Stomach (tissue), 9 donors: ENCODE data around the gene PHKA2. TPM values are rescaled to one million over a fixed set of nuclear protein-coding genes. Genes with fewer than 3 reads are reported as not detected.

Experiments
- DNase-seq, 2 donors: peaks; one replicate each; pipeline versions ENCODE4 v3.0.0 to v3.0.0-alpha.2; 2013 to 2019
- H3K27ac ChIP-seq, 5 donors: fragments of 200-600 bp in 4 of 5; sonication (generic) in 4 of 5; one replicate each; pipeline ENCODE4 v1.5.1; 2013 to 2019; ENCODE audit warnings: mild to moderate bottlenecking in 1 of 5, moderate library complexity in 1 of 5
- H3K27me3 ChIP-seq, 3 donors: fragments of 200-600 bp; sonication (generic); one replicate each; pipeline ENCODE4 v1.5.1; 2017 to 2019; ENCODE audit warnings: mixed run types in 1 of 3
- H3K36me3 ChIP-seq, 4 donors: fragments of 200-600 bp; sonication (generic); 1 replicate in 3 of 4; 2 replicates in 1 of 4; pipeline ENCODE4 v1.5.1; 2016 to 2019
- H3K4me1 ChIP-seq, 4 donors: fragments of 200-600 bp; sonication (generic); one replicate each; pipeline ENCODE4 v1.5.1; 2016 to 2019
- H3K4me3 ChIP-seq, 4 donors: fragments of 200-600 bp; sonication (generic) in 3 of 4; one replicate each; pipeline ENCODE4 v1.5.1; 2016 to 2019; ENCODE audit warnings: mild to moderate bottlenecking in 1 of 4
- H3K9me3 ChIP-seq, 4 donors: fragments of 200-600 bp; sonication (generic); one replicate each; pipeline ENCODE4 v1.5.1; 2016 to 2019
- EP300 ChIP-seq: sonication (generic); formaldehyde crosslinking; IDR thresholded peaks from one replicate; pipeline ENCODE4 v1.6.1; 2017; ENCODE audit warnings: antibody characterized with exemption
- POLR2A ChIP-seq, 4 donors: fragments of 450-650 bp; IDR thresholded peaks; one replicate each; pipeline ENCODE4 v1.6.1; 2016; ENCODE audit warnings: antibody characterized with exemption in 4 of 4, control low read depth in 2 of 4, mild to moderate bottlenecking in 1 of 4, moderate library complexity in 1 of 4
- POLR2AphosphoS5 ChIP-seq, 3 donors: sonication (generic); formaldehyde crosslinking; IDR thresholded peaks; one replicate each; pipeline ENCODE4 v1.6.1; 2016; ENCODE audit warnings: antibody characterized with exemption in 3 of 3
- WGBS, 5 donors: extraction: QIAGEN DNeasy Blood & Tissue Kit in 3 of 5; methylation state at CpG; one replicate each; pipeline versions ENCODE4 v1.1.5 to v1.1.7; 2013 to 2018; 5-methylcytosine and 5-hydroxymethylcytosine counted together
- intact Hi-C: fragments of 100-400 bp; cut with DNase I; formaldehyde crosslinking; loops from one replicate; pipeline ENCODE4 v1.15.1; 2023; ENCODE audit warnings: low total_unique reads
- polyA plus RNA-seq, 3 donors: library from polyadenylated mRNA; stranded (reverse); fragments of 200-250 nt; gene quantifications; one replicate each; pipeline ENCODE4 v1.2.3, GENCODE V29; 2013
- total RNA-seq, 5 donors: library from RNA; depleted of rRNA; stranded (reverse); fragments of >200 nt; gene quantifications; one replicate each; pipeline versions ENCODE4 v1.1.0 to v1.2.3, GENCODE V29; 2014 to 2016
- TF ChIP-seq, protein P1 (sequence below), 7 experiments: fragments of 450-650 bp in 4 of 7; fragments of 200-600 bp in 3 of 7; sonication (generic) in 3 of 7; IDR thresholded peaks; one replicate each; pipeline ENCODE4 v1.5.1; 2016 to 2019; ENCODE audit warnings: antibody characterized with exemption in 7 of 7, control low read depth in 2 of 7, mild to moderate bottlenecking in 1 of 7
- donor health status: healthy with polysubstance abuse.
- donor health status: Bipolar disorder and iron deficiency.
- donor health status: healthy.

The PHKA2 gene
- total and polyA plus RNA-seq, 8 donors: 10.5 to 63.4 (median 15.5) TPM

DNA sequence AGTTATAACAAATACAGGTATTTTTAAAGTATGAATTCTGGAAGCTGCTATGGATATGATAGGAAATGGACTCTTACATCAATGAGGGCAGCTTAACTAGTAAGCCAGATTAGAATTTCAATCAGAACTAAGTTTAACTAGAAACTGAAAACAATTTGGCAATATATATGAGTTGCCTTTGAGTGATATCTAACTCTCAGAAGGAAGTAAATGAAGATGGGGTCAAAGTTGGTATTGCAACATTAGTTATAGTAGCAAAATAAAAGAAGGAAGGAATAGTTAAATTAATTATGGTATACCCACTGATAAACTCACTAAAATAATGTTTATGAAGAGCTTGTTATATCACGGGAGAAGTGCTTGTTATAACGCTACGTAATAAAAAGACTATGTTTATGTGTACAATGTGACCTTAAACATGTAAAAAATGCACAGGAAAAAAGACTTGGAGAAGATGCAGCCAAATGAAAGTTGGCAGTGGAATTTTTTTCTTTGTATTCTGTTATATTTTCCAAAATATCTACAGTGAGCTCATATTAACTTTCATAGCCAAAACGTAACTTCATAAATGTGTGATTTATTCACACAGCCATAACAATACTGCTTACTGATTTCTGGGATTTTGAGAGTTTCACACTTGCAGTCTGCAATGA, 34.5 kb downstream of the PHKA2 start:
- TF ChIP-seq POLR2AphosphoS5 (IDR thresholded peaks at IDR 0.05) (no peak), EP300 (no peak), POLR2A (IDR thresholded peaks at IDR 0.05) (no peak)
- TF ChIP-seq, protein P1, sequence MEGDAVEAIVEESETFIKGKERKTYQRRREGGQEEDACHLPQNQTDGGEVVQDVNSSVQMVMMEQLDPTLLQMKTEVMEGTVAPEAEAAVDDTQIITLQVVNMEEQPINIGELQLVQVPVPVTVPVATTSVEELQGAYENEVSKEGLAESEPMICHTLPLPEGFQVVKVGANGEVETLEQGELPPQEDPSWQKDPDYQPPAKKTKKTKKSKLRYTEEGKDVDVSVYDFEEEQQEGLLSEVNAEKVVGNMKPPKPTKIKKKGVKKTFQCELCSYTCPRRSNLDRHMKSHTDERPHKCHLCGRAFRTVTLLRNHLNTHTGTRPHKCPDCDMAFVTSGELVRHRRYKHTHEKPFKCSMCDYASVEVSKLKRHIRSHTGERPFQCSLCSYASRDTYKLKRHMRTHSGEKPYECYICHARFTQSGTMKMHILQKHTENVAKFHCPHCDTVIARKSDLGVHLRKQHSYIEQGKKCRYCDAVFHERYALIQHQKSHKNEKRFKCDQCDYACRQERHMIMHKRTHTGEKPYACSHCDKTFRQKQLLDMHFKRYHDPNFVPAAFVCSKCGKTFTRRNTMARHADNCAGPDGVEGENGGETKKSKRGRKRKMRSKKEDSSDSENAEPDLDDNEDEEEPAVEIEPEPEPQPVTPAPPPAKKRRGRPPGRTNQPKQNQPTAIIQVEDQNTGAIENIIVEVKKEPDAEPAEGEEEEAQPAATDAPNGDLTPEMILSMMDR (IDR thresholded peaks at IDR 0.05): no peak
- H3K36me3 ChIP-seq: peaks cover 0 to 35% (median 21%) of the 10 kb centered on the region in 4 donors
- no peaks in the 10 kb centered on the region for H3K9me3 ChIP-seq
- H3K4me1 ChIP-seq: no peaks in the 10 kb centered on the region
- intact Hi-C loops: no loop called here
- no peak overlapping the region for H3K4me3 ChIP-seq
- no peaks in the 10 kb centered on the region for H3K27me3 ChIP-seq
- WGBS, 5 donors: 64 to 89% (median 82%) methylated on average over 4 of the region's 4 CpGs
- DNase-seq: peak in 1 of 2 donors; percentile 12
- no peak overlapping the region for H3K27ac ChIP-seq

DNA sequence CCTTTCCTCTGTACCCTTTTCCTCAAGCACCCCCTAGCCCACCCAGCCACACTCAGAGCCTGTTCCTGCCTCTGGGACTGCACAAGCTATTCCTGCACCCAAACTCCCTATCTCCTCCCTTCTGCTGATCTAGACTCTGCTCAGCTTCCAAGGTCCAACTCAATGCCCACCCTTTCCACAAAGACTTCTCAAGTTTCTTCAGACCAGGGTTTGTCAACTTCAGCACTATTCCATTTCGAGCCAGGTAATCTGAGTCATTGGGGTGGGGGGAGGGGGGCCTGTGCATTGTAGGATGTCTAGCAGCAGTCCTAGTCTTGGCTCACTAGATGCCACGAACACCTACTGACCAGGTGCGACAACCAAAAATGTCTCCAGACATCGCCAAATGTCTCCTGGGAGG, 37.3 kb downstream of the PHKA2 start:
- H3K4me3 ChIP-seq: no peak overlapping the region
- no peak overlapping the region for H3K27ac ChIP-seq
- WGBS, 5 donors: 82 to 96% (median 90%) methylated on average over 4 of the region's 4 CpGs
- no peaks in the 10 kb centered on the region for H3K9me3 ChIP-seq
- no peaks in the 10 kb centered on the region for H3K27me3 ChIP-seq
- no peaks in the 10 kb centered on the region for H3K4me1 ChIP-seq
- TF ChIP-seq POLR2A (IDR thresholded peaks at IDR 0.05) (no peak), EP300 (no peak), POLR2AphosphoS5 (IDR thresholded peaks at IDR 0.05) (no peak)
- H3K36me3 ChIP-seq: peaks cover 0 to 55% (median 37%) of the 10 kb centered on the region in 4 donors
- intact Hi-C loops: no loop called here
- no peak for DNase-seq

DNA sequence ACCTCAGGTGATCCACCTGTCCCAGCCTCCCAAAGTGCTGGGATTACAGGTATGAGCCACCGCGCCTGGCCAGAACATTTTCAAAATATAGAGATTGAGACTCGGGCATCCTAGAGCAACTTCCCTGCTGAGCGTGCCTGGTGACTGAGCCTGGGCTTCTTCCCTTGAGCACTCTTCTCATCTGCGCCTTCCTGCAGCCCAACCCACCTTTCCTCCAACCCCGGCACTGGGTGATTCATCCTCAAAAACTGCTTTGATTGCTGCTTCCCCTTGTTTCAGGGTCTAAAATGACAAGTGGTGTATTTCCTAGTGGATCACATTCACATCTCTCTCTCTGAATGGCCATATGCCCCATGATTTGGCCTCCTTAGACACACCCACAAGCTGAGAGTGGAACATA, 37.8 kb downstream of the PHKA2 start:
- Histone ChIP-seq H3K36me3 (peaks cover 0 to 58% (median 37%) of the 10 kb centered on the region in 4 donors), H3K27me3 (no peaks in the 10 kb centered on the region), H3K27ac (no peak overlapping the region), H3K4me3 (no peak overlapping the region), H3K9me3 (no peaks in the 10 kb centered on the region), H3K4me1 (no peaks in the 10 kb centered on the region)
- intact Hi-C loops: no loop called here
- WGBS, 5 donors: 85 to 99% (median 97%) methylated on average over 6 of the region's 6 CpGs
- TF ChIP-seq, protein P1 (IDR thresholded peaks at IDR 0.05): no peak
- no peak for TF ChIP-seq POLR2A (IDR thresholded peaks at IDR 0.05)
- no peak for TF ChIP-seq EP300
- DNase-seq: no peak

DNA sequence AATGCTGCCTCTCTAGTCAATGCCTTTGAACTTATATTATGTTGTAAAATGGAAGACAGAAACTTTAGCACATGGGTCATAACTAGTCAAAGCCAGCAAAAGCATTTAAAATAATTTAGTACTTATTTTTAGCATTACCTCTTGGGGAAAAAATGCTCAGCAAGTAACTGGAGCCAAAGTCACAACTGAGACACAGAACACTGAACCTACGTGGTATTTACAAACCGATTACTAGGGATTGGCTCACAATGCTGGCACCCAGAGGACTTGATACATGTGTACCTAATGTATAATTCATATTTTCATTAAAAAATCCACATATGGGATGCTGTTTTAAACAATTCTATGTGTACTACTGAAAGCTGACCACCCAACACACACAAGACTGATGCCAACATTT, 38.4 kb downstream of the PHKA2 start:
- DNase-seq: no peak
- TF ChIP-seq, protein P1 (IDR thresholded peaks at IDR 0.05): no peak
- TF ChIP-seq POLR2A (IDR thresholded peaks at IDR 0.05): no peak
- no peak for TF ChIP-seq POLR2AphosphoS5 (IDR thresholded peaks at IDR 0.05)
- no peak for TF ChIP-seq EP300
- H3K4me3 ChIP-seq: no peak overlapping the region
- H3K27ac ChIP-seq: no peak overlapping the region
- H3K27me3 ChIP-seq: no peaks in the 10 kb centered on the region
- H3K4me1 ChIP-seq: no peaks in the 10 kb centered on the region
- H3K9me3 ChIP-seq: no peaks in the 10 kb centered on the region
- intact Hi-C loops: no loop called here
- peaks cover 0 to 53% (median 35%) of the 10 kb centered on the region in 4 donors for H3K36me3 ChIP-seq
- 76 to 91% (median 81%) methylated on average over 2 of the region's 2 CpGs for WGBS, 5 donors

DNA sequence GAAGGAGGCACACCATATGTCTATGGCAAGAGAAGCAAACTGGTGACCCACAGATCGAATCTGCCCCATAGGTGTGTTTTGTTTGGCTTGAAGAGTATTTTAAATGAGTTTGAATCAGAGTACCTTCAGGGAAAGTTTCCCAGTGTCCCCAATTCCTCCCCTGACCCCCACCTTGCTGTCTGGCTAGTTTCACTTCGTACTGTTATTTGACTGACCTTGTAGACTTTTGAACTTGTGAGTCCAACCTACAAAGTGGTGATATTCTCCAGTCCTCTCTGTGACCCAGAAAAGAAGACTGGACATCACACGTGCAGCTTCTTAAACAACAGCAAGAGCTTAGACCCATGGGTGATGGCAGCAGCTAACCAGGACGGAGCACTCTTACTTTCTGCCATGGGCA, 39.4 kb downstream of the PHKA2 start:
- Histone ChIP-seq H3K4me1 (no peaks in the 10 kb centered on the region), H3K9me3 (no peaks in the 10 kb centered on the region), H3K4me3 (no peak overlapping the region), H3K27me3 (no peaks in the 10 kb centered on the region), H3K36me3 (peaks cover 0 to 45% (median 32%) of the 10 kb centered on the region in 4 donors), H3K27ac (no peak overlapping the region)
- intact Hi-C loops: no loop called here
- TF ChIP-seq POLR2A (IDR thresholded peaks at IDR 0.05) (no peak), EP300 (no peak), POLR2AphosphoS5 (IDR thresholded peaks at IDR 0.05) (no peak)
- TF ChIP-seq, protein P1 (IDR thresholded peaks at IDR 0.05): no peak
- no peak for DNase-seq
- 67 to 85% (median 82%) methylated on average over 4 of the region's 4 CpGs for WGBS, 5 donors
